Erythroblast (primary cell): Measurements from ENCODE around the gene CBX2.

ENCODE experiments used
- GATA1 ChIP-seq: IDR thresholded peaks from 2 replicates; pipeline ENCODE4 v1.6.1; 2011; ENCODE audit warnings: low read depth, mild to moderate bottlenecking, control low read depth, low read length, moderate library complexity
- POLR2A ChIP-seq: IDR thresholded peaks from 2 replicates; pipeline ENCODE4 v1.6.1; 2011; ENCODE audit warnings: mild to moderate bottlenecking, low read length

DNA sequence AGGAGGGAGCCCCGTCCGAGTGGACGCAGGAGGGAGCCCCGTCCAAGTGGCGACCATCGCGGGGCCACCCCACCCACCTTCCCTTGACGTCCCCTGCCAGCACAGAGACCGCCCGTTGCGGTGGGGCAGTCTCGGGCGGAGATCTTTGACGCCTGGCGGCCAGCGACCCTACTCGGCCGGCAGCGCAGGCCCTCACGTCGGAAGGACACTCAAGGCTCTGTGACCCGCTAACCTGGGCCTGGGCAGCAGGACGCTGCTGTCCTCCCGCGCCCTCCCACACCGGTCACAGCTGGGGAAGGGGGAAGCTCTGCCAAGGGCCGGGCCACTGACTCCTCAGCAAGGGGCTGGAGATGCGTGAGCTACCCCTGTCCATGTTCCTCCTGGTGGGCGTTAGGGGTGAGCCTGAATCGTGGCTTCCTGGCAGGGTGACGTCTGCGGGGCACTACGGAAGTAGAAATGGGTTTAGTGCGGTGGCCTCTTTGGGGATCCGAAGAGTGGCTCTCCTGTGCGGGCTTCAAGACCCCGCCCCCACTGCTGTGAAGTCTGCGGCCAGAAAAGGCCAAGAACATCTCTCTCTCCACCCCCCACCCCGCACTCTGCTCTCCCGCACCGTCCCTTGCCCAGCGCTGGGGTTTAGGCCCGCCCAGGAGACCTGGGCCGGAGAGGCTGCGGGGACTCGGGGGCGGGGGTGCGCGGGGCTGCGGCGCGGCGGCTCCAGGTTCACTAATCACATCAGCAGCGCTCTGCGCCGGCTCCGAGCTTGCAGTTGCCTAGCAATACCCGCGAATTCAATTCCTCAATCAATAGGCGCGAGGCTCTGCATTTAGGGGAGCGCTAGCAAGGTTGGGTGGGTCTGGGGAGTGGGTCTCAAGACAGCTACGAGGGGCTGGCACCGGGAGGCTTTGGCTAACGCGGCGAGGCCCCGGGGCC is 13.1 kb downstream of the CBX2 start:
- TF ChIP-seq POLR2A (no peak), GATA1 (no peak)
